NCI-H2081 treated with DMSO at 0.1 percent for 48 hours (cell line): ENCODE results near the gene WDR1.

ENCODE experiments used
- DNase-seq: peaks from one replicate; lab custom pipeline; 2025; lab: John Stamatoyannopoulos, UW

WDR1 gene

DNA sequence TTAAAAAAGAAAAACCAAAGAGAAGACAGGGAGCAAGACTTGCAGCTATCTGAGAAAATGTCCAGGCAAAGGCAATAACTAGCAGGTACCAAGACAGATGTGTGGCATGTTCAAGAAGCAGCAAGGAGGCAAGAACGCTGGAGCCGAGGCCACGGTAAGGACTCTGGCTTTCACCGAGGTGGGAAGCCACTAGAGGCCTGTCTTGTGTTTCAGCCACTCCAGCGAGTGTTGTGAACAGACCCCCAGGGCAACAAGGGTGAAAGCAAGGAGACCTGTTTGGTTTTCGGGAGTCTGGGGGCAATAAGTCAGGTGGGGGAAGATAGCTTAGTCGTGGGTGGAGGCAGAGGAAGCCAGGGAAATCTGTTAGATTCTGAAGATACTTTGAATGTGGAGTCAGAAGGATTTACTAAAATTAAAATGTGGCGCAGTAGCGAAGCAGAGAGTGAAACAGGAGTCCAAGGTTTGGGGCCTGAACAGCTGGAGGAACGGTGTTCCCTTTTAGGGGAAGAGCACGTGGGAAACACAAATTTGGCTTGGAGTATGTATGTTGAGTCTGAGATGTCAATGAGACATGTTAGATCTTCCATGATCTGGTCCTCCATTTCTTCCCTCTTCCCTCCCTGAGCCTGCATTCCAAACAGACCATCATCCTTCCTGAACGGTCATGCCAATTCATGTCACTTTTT is 3.1 kb downstream of the WDR1 start:
- DNase-seq: no peak

DNA sequence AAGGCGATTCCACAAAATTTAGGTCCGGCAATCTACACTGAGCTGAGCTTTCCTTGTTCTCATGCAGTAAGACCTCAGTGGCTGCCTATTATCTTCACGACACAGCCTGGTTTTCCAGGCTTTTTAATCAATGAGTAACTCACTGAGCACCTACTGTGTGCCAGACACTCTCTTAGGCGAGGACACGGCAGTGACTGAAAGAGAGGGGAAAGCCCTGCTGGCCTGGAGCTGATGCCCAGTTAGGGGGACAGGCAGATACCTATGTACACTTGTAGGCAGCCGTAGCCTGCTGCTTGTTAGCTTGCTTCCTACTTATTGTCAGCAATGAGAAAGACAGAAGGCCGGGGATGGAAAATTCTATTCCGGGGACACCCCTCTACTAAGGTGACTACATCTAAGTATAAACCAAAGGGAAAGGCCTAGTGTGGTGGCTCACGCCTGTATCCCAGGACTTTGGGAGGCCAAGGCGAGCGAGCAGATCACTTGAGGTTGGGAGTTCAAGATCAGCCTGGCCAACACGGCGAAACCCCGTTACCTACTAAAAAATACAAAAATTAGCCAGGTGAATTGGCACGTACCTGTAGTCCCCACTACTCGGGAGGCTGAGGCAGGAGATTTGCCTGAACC is 3.8 kb downstream of the WDR1 start:
- DNase-seq: no peak

GRCh38 chr4:10111067-10111801 is 5.4 kb downstream of the WDR1 start:
- DNase-seq: no peak

GRCh38 chr4:10109995-10110670 is 6.5 kb downstream of the WDR1 start:
- no peak for DNase-seq

- no peak for DNase-seq
Observed at GRCh38 chr4:10108818-10109783, 7.5 kb downstream of the WDR1 start.

DNA sequence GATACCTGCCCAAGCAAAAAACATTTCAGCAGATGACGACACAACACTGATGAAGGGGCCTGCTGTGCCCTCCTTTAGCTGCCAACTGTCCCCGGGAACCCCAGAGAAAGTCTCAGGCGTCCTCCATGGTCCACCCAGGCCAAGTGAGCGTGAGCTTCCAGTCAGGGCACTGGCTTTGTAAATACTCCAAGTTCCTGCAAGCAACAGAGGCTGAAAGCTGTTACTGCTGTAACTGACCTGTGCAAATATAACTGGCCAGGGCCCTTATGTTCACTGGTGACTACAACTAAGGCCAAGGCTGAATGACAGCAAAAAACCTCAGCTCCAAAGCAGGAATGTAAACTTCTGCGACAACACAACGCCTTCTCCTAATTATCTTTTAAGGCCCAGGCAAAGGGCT is 8.2 kb downstream of the WDR1 start:
- DNase-seq: no peak

GRCh38 chr4:10107111-10108091 is 9.2 kb downstream of the WDR1 start:
- DNase-seq: no peak

GRCh38 chr4:10106421-10107039 is 10.1 kb downstream of the WDR1 start:
- DNase-seq: no peak

GRCh38 chr4:10105920-10106319 is 10.7 kb downstream of the WDR1 start:
- no peak for DNase-seq

DNA sequence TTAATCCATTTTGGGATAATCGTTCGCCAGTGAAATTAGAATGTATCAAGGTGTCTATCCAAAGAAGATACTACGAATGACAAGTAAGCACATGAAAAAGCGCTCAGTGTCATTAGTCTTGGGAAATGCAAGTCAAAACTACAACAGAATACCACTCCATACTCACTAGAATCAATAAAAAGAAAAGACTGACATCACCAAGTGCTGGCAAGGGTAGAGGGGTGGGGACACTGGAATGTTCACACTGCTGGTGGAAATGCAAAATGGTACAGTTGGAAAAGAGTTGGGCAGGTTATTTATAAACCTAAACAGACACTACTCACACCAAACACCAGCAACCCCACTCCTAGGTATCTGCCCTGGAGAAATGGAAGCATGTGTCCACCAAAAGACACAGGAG is 11.2 kb downstream of the WDR1 start:
- DNase-seq: no peak

GRCh38 chr4:10104991-10105276 is 11.7 kb downstream of the WDR1 start:
- DNase-seq: no peak

DNA sequence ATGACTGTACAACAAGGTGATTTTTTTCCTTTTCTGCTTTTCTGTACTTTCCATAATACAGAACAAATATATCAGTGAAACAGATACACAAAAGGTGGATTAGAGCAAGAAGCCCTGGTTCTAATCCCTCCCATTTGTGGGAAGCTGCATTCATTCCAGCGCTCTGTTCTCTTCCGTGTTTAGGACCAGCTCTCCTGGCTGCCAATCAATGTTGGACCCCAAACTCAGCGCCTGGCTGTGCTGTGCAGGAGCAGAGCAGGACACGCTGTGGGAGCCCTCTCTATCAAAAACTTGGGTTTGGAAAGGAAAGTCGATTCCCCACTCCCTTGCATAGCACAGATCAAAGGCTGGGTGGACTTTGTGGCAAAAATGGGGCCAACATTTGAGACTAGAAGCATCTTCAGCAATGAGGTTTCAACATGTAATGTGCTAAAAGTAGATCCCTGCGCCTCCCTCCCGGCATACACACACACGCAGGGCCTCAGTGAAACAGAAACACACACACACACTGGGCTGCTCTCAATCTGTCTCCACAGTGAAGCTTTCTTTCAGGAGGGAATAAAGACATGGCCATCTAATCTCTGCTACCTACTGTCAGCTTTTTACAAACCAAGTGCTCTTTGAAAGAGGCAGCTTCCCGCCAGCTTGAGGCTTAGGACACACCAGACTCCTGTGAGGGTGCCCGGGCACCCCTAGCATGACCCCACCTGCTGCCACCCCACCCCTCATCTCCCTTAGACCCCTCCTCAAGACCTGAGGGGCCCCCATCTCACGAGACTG is 12.2 kb downstream of the WDR1 start:
- DNase-seq: no peak

- no peak for DNase-seq
Observed at GRCh38 chr4:10102474-10103332, 13.9 kb downstream of the WDR1 start.

DNA sequence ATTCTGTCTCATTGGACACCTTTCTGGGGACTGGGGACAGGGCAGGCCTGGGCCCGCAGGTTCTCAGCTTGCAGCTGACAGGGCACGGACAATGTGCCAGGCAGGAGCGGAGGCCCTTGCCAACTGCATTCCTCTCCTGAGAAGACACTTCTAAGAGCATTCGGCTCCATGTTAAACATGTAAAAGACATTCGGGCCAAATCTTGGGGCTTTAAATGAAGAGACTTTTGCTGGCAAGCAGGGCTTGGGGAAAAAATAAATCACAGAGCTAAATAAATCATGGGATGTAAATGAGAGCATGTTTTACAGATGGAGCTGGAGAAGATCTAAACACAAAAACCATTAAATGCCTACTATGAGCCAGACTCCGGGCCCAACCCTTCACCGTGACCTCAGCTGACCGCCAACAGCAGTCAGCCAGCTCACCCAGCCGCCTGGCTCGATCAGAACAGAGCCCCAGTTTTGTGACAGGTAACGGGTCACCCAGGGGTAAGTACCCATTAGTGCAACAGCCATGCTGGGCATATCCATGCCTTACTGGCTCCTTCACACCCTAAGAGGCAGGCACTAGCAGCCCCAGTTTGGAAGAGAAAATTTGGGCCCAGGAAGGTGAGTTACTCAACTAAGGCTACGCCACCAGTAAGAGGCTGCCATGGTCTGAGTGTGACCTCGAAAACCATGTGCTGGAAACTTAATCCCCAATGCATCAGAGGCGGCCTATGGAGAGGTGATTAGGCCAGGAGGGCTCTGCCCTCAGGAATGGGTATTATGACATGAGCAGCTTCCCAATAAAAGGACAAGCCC is 14.7 kb downstream of the WDR1 start:
- DNase-seq: no peak

DNA sequence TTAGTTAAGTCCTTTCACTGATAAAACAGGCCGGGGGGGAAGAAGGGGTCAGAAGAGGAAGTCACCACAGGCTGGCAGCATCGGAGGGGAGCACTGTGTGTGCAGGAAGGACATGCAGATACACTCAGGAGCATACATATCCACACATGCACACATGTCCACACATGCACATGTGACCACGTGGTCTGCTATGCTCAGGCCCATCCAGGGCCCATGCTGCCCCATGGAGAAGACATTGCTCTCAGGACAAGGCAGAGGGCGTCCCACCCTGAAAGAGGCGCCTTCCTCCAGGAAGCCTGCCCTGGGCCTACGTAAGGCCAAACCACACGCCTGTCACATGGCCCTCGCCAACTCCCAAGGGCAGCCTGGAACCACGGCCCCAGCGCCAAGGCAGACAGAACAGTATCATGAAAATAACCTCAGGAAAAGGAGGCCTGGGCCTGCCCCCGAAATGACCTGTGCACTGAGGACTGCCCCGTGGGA is 15.8 kb downstream of the WDR1 start:
- DNase-seq: no peak

DNA sequence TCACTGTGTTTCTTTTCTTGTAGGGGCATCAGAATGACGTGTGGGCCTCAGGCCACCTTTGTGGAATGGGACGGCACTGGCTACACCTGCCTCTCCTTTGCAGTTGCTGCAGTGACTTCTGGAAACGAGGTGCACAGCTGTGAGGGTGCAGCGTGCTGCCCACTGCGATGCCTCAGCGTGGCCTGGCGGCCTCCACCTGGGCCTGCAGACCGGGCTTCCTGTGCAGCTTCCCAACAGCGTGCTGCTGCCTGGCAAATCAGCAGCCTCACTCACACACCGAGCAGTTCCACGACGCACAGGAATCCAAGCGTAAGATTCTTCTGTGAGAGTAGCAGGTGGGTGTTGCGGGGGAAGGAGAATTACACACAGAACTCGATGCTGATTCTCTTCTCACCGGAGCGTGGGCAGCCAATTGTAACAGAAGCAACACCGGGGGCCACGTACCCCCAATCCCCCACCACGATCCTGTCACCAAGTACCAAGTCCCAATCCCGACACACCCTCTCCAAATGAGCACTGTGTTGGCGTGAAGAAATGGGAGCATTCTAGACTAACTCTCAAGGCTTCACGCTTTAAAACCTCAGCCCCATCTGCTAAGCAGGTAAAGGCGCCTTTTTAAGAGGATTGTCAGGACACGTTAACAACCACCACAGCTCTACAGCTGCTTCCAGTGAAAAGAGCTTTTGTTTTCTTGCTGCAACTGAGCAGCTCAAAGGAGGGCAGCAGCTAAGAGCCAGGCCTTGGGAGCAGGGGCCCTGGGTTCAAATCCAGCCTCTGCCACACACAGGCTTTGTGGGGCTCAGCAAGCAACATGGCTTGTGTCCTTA is 16.9 kb downstream of the WDR1 start:
- DNase-seq: no peak
